Measurements from ENCODE around the gene ATP6V0E2.

Gene ATP6V0E2

GRCh38 chr7:149864023-149864422, 9.7 kb upstream of the ATP6V0E2 start:
- DNase-seq (ENCODE audit: low read depth, low spot score) = no peak

- DNase-seq (ENCODE audit: low read depth, low spot score) = no peak
Observed at GRCh38 chr7:149864751-149865150, 9.0 kb upstream of the ATP6V0E2 start.

GRCh38 chr7:149865437-149865836, 8.3 kb upstream of the ATP6V0E2 start:
- no peak for DNase-seq (ENCODE audit: low read depth, low spot score)

GRCh38 chr7:149866139-149866778, 7.5 kb upstream of the ATP6V0E2 start:
- DNase-seq (ENCODE audit: low read depth, low spot score) = no peak

- no peak for DNase-seq (ENCODE audit: low read depth, low spot score)
Observed at GRCh38 chr7:149866779-149867447, 6.9 kb upstream of the ATP6V0E2 start.

GRCh38 chr7:149867762-149868622, 5.8 kb upstream of the ATP6V0E2 start:
- no peak for DNase-seq (ENCODE audit: low read depth, low spot score)

GRCh38 chr7:149868623-149869290, 5.0 kb upstream of the ATP6V0E2 start:
- DNase-seq (ENCODE audit: low read depth, low spot score) = no peak

- no peak for DNase-seq (ENCODE audit: low read depth, low spot score)
Observed at GRCh38 chr7:149869291-149869650, 4.5 kb upstream of the ATP6V0E2 start.

GRCh38 chr7:149869867-149870266, 3.9 kb upstream of the ATP6V0E2 start:
- no peak for DNase-seq (ENCODE audit: low read depth, low spot score)

- DNase-seq (ENCODE audit: low read depth, low spot score) = no peak
Observed at GRCh38 chr7:149870274-149870673, 3.5 kb upstream of the ATP6V0E2 start.

GRCh38 chr7:149870701-149871483, 2.9 kb upstream of the ATP6V0E2 start:
- no peak for DNase-seq (ENCODE audit: low read depth, low spot score)

- DNase-seq (ENCODE audit: low read depth, low spot score) = no peak
Observed at GRCh38 chr7:149871576-149871975, 2.2 kb upstream of the ATP6V0E2 start.

GRCh38 chr7:149872419-149873073, 1.2 kb upstream of the ATP6V0E2 start:
- no peak for DNase-seq (ENCODE audit: low read depth, low spot score)

GRCh38 chr7:149873970-149874643, 338 bp downstream of the ATP6V0E2 start:
- no peak for DNase-seq (ENCODE audit: low read depth, low spot score)

- no peak for DNase-seq (ENCODE audit: low read depth, low spot score)
Observed at GRCh38 chr7:149874644-149875028, 867 bp downstream of the ATP6V0E2 start.

- no peak for DNase-seq (ENCODE audit: low read depth, low spot score)
Observed at GRCh38 chr7:149875396-149875795, 1.6 kb downstream of the ATP6V0E2 start.

- DNase-seq (ENCODE audit: low read depth, low spot score) = no peak
Observed at GRCh38 chr7:149877890-149878522, 4.2 kb downstream of the ATP6V0E2 start.

- no peak for DNase-seq (ENCODE audit: low read depth, low spot score)
Observed at GRCh38 chr7:149878523-149878921, 4.8 kb downstream of the ATP6V0E2 start.

- no peak for DNase-seq (ENCODE audit: low read depth, low spot score)
Observed at GRCh38 chr7:149879271-149879743, 5.5 kb downstream of the ATP6V0E2 start.

All from activated CD4-positive, CD25-positive, alpha-beta regulatory T cell treated with anti-CD3 and anti-CD28 coated beads, Interleukin-2, amount 50 U/mL, for 16 hours (primary cell).